ENCODE measurements around the gene PRDM16.
"Not testable (repeated sequence)": the region's sequence is repeated elsewhere in the genome, so short reads cannot be mapped to it uniquely, and the experiment has no call there.

PRDM16 gene

GRCh38 chr1:3281735-3282134, 212.7 kb downstream of the PRDM16 start:
- in situ Hi-C loops (cut with HindIII; ENCODE audit: low pct_unique_long_range_greater_than_20kb, low sequenced_read_pairs) = no loop called here
- no peak for DNase-seq (ENCODE audit: low read depth in 1 of 2, low spot score in 1 of 2)

GRCh38 chr1:3282186-3282585, 213.2 kb downstream of the PRDM16 start:
- in situ Hi-C loops (cut with HindIII; ENCODE audit: low pct_unique_long_range_greater_than_20kb, low sequenced_read_pairs) = no loop called here
- no peak for TF ChIP-seq JUND (IDR thresholded peaks at IDR 0.05; ENCODE audit: low read depth)

More at GRCh38 chr1:3281735-3282134, 212.7 kb downstream of the PRDM16 start:
- TF ChIP-seq JUND (IDR thresholded peaks at IDR 0.05; ENCODE audit: low read depth) = no peak

GRCh38 chr1:3282656-3283430, 213.8 kb downstream of the PRDM16 start:
- no peak for DNase-seq (ENCODE audit: low read depth in 1 of 2, low spot score in 1 of 2)
- no peak for TF ChIP-seq JUND (IDR thresholded peaks at IDR 0.05; ENCODE audit: low read depth)
- in situ Hi-C loops (cut with HindIII; ENCODE audit: low pct_unique_long_range_greater_than_20kb, low sequenced_read_pairs) = no loop called here

More at GRCh38 chr1:3282186-3282585, 213.2 kb downstream of the PRDM16 start:
- DNase-seq (ENCODE audit: low read depth in 1 of 2, low spot score in 1 of 2) = no peak

- TF ChIP-seq JUND (IDR thresholded peaks at IDR 0.05; ENCODE audit: low read depth) = no peak
- peak; percentile 8 to 35 for DNase-seq (ENCODE audit: low read depth in 1 of 2, low spot score in 1 of 2)
- in situ Hi-C loops (cut with HindIII; ENCODE audit: low pct_unique_long_range_greater_than_20kb, low sequenced_read_pairs) = no loop called here
Observed at GRCh38 chr1:3283849-3284248, 214.8 kb downstream of the PRDM16 start.

GRCh38 chr1:3284691-3285090, 215.7 kb downstream of the PRDM16 start:
- no peak for DNase-seq (ENCODE audit: low read depth in 1 of 2, low spot score in 1 of 2)
- TF ChIP-seq JUND (IDR thresholded peaks at IDR 0.05; ENCODE audit: low read depth) = no peak
- in situ Hi-C loops (cut with HindIII; ENCODE audit: low pct_unique_long_range_greater_than_20kb, low sequenced_read_pairs) = no loop called here

GRCh38 chr1:3285106-3285740, 216.2 kb downstream of the PRDM16 start:
- no peak for DNase-seq (ENCODE audit: low read depth in 1 of 2, low spot score in 1 of 2)
- in situ Hi-C loops (cut with HindIII; ENCODE audit: low pct_unique_long_range_greater_than_20kb, low sequenced_read_pairs) = no loop called here
- TF ChIP-seq JUND (IDR thresholded peaks at IDR 0.05; ENCODE audit: low read depth) = no peak

- DNase-seq (ENCODE audit: low read depth in 1 of 2, low spot score in 1 of 2); in situ Hi-C loops (cut with HindIII; ENCODE audit: low pct_unique_long_range_greater_than_20kb, low sequenced_read_pairs): not testable (repeated sequence)
Observed at GRCh38 chr1:3287095-3287494, 218.1 kb downstream of the PRDM16 start.

- in situ Hi-C loops (cut with HindIII; ENCODE audit: low pct_unique_long_range_greater_than_20kb, low sequenced_read_pairs) = no loop called here
- TF ChIP-seq JUND (IDR thresholded peaks at IDR 0.05; ENCODE audit: low read depth) = no peak
- no peak for DNase-seq (ENCODE audit: low read depth in 1 of 2, low spot score in 1 of 2)
Observed at GRCh38 chr1:3287656-3288160, 218.7 kb downstream of the PRDM16 start.

GRCh38 chr1:3289502-3289901, 220.5 kb downstream of the PRDM16 start:
- in situ Hi-C loops (cut with HindIII; ENCODE audit: low pct_unique_long_range_greater_than_20kb, low sequenced_read_pairs) = no loop called here
- TF ChIP-seq JUND (IDR thresholded peaks at IDR 0.05; ENCODE audit: low read depth) = no peak
- no peak for DNase-seq (ENCODE audit: low read depth in 1 of 2, low spot score in 1 of 2)

GRCh38 chr1:3290438-3290837, 221.4 kb downstream of the PRDM16 start:
- TF ChIP-seq JUND (IDR thresholded peaks at IDR 0.05; ENCODE audit: low read depth) = no peak
- in situ Hi-C loops (cut with HindIII; ENCODE audit: low pct_unique_long_range_greater_than_20kb, low sequenced_read_pairs) = no loop called here
- no peak for DNase-seq (ENCODE audit: low read depth in 1 of 2, low spot score in 1 of 2)

- DNase-seq (ENCODE audit: low read depth in 1 of 2, low spot score in 1 of 2) = no peak
- TF ChIP-seq JUND (IDR thresholded peaks at IDR 0.05; ENCODE audit: low read depth) = no peak
- in situ Hi-C loops (cut with HindIII; ENCODE audit: low pct_unique_long_range_greater_than_20kb, low sequenced_read_pairs) = no loop called here
Observed at GRCh38 chr1:3290915-3291314, 221.9 kb downstream of the PRDM16 start.

- no peak for TF ChIP-seq JUND (IDR thresholded peaks at IDR 0.05; ENCODE audit: low read depth)
- no peak for DNase-seq (ENCODE audit: low read depth in 1 of 2, low spot score in 1 of 2)
- in situ Hi-C loops (cut with HindIII; ENCODE audit: low pct_unique_long_range_greater_than_20kb, low sequenced_read_pairs) = no loop called here
Observed at GRCh38 chr1:3292051-3292722, 223.2 kb downstream of the PRDM16 start.

All from T47D (cell line).